Measurements from ENCODE around the gene PPP1R10.

The PPP1R10 gene

GRCh38 chr6:30590509-30590908 is 26.5 kb downstream of the PPP1R10 start:
- TF ChIP-seq USF1 (IDR thresholded peaks at IDR 0.05) (no peak), YY1 (IDR thresholded peaks at IDR 0.05; ENCODE audit: low read depth) (no peak), EGR1 (IDR thresholded peaks at IDR 0.05) (no peak), EP300 (IDR thresholded peaks at IDR 0.05; ENCODE audit: borderline replicate concordance) (peak; percentile 4; the same call in 1 of the 2 replicates), TAF1 (IDR thresholded peaks at IDR 0.05; ENCODE audit: low read depth) (no peak)

GRCh38 chr6:30589754-30590358 is 27.2 kb downstream of the PPP1R10 start:
- no peak for TF ChIP-seq MAX (IDR thresholded peaks at IDR 0.05)
- no peak for TF ChIP-seq EGR1 (IDR thresholded peaks at IDR 0.05)
- no peak for TF ChIP-seq REST (IDR thresholded peaks at IDR 0.05; ENCODE audit: low read depth)
- no peak for TF ChIP-seq TAF1 (IDR thresholded peaks at IDR 0.05; ENCODE audit: low read depth)
- no peak for TF ChIP-seq CREB1 (IDR thresholded peaks at IDR 0.05; ENCODE audit: low read depth)
- no peak for TF ChIP-seq ZBTB7A (IDR thresholded peaks at IDR 0.05; ENCODE audit: low read depth)
- no peak for TF ChIP-seq USF1 (IDR thresholded peaks at IDR 0.05)
- TF ChIP-seq FOXM1 (IDR thresholded peaks at IDR 0.05; ENCODE audit: borderline replicate concordance, low read depth): no peak
- TF ChIP-seq TCF12 (IDR thresholded peaks at IDR 0.05; ENCODE audit: low read depth): no peak
- TF ChIP-seq NFIC (IDR thresholded peaks at IDR 0.05): no peak
- no peak for TF ChIP-seq YY1 (IDR thresholded peaks at IDR 0.05; ENCODE audit: low read depth)
- no peak for TF ChIP-seq CEBPB (IDR thresholded peaks at IDR 0.05)
- no peak for TF ChIP-seq EP300 (IDR thresholded peaks at IDR 0.05; ENCODE audit: borderline replicate concordance)
- TF ChIP-seq RAD21 (IDR thresholded peaks at IDR 0.05; ENCODE audit: low read depth): no peak
- TF ChIP-seq TEAD4 (IDR thresholded peaks at IDR 0.05): no peak

GRCh38 chr6:30583921-30584320 is 33.1 kb downstream of the PPP1R10 start:
- no peak for TF ChIP-seq NFIC (IDR thresholded peaks at IDR 0.05)
- no peak for TF ChIP-seq FOXM1 (IDR thresholded peaks at IDR 0.05; ENCODE audit: borderline replicate concordance, low read depth)
- TF ChIP-seq CEBPB (IDR thresholded peaks at IDR 0.05): no peak
- no peak for TF ChIP-seq CREB1 (IDR thresholded peaks at IDR 0.05; ENCODE audit: low read depth)
- TF ChIP-seq ZBTB7A (IDR thresholded peaks at IDR 0.05; ENCODE audit: low read depth): no peak
- TF ChIP-seq EP300 (IDR thresholded peaks at IDR 0.05; ENCODE audit: borderline replicate concordance): no peak
- no peak for TF ChIP-seq TCF12 (IDR thresholded peaks at IDR 0.05; ENCODE audit: low read depth)

GRCh38 chr6:30578051-30578450 is 39.0 kb downstream of the PPP1R10 start:
- no peak for TF ChIP-seq REST (IDR thresholded peaks at IDR 0.05; ENCODE audit: low read depth)
- TF ChIP-seq CEBPB (IDR thresholded peaks at IDR 0.05): no peak
- TF ChIP-seq MAX (IDR thresholded peaks at IDR 0.05): no peak
- no peak for TF ChIP-seq ZBTB7A (IDR thresholded peaks at IDR 0.05; ENCODE audit: low read depth)
- no peak for TF ChIP-seq NFIC (IDR thresholded peaks at IDR 0.05)
- no peak for TF ChIP-seq TCF12 (IDR thresholded peaks at IDR 0.05; ENCODE audit: low read depth)
- no peak for TF ChIP-seq EGR1 (IDR thresholded peaks at IDR 0.05)
- no peak for TF ChIP-seq USF1 (IDR thresholded peaks at IDR 0.05)
- no peak for TF ChIP-seq CREB1 (IDR thresholded peaks at IDR 0.05; ENCODE audit: low read depth)
- no peak for TF ChIP-seq TEAD4 (IDR thresholded peaks at IDR 0.05)
- no peak for TF ChIP-seq YY1 (IDR thresholded peaks at IDR 0.05; ENCODE audit: low read depth)
- TF ChIP-seq RAD21 (IDR thresholded peaks at IDR 0.05; ENCODE audit: low read depth): no peak
- TF ChIP-seq TAF1 (IDR thresholded peaks at IDR 0.05; ENCODE audit: low read depth): no peak
- no peak for TF ChIP-seq EP300 (IDR thresholded peaks at IDR 0.05; ENCODE audit: borderline replicate concordance)
- no peak for TF ChIP-seq FOXM1 (IDR thresholded peaks at IDR 0.05; ENCODE audit: borderline replicate concordance, low read depth)

- TF ChIP-seq CEBPB (IDR thresholded peaks at IDR 0.05) (no peak), FOXM1 (IDR thresholded peaks at IDR 0.05; ENCODE audit: borderline replicate concordance, low read depth) (no peak), TAF1 (IDR thresholded peaks at IDR 0.05; ENCODE audit: low read depth) (no peak), EP300 (IDR thresholded peaks at IDR 0.05; ENCODE audit: borderline replicate concordance) (no peak), USF1 (IDR thresholded peaks at IDR 0.05) (no peak), YY1 (IDR thresholded peaks at IDR 0.05; ENCODE audit: low read depth) (no peak), TEAD4 (IDR thresholded peaks at IDR 0.05) (no peak), CREB1 (IDR thresholded peaks at IDR 0.05; ENCODE audit: low read depth) (no peak), EGR1 (IDR thresholded peaks at IDR 0.05) (no peak), ZBTB7A (IDR thresholded peaks at IDR 0.05; ENCODE audit: low read depth) (no peak), TCF12 (IDR thresholded peaks at IDR 0.05; ENCODE audit: low read depth) (no peak), REST (IDR thresholded peaks at IDR 0.05; ENCODE audit: low read depth) (no peak), RAD21 (IDR thresholded peaks at IDR 0.05; ENCODE audit: low read depth) (no peak), NFIC (IDR thresholded peaks at IDR 0.05) (no peak), MAX (IDR thresholded peaks at IDR 0.05) (no peak)
Observed at GRCh38 chr6:30573113-30573512, 43.9 kb downstream of the PPP1R10 start.
